GM21423 (cell line): ENCODE data around the gene ST6GALNAC5.

Experiments
- ATAC-seq: cut with Tn5 transposase; IDR thresholded peaks from one replicate; pipeline ENCODE4 v1.9.1; 2021; ENCODE audit warnings: mild to moderate bottlenecking, moderate library complexity; ENCODE audit not compliant: unreplicated experiment

ST6GALNAC5 gene

DNA sequence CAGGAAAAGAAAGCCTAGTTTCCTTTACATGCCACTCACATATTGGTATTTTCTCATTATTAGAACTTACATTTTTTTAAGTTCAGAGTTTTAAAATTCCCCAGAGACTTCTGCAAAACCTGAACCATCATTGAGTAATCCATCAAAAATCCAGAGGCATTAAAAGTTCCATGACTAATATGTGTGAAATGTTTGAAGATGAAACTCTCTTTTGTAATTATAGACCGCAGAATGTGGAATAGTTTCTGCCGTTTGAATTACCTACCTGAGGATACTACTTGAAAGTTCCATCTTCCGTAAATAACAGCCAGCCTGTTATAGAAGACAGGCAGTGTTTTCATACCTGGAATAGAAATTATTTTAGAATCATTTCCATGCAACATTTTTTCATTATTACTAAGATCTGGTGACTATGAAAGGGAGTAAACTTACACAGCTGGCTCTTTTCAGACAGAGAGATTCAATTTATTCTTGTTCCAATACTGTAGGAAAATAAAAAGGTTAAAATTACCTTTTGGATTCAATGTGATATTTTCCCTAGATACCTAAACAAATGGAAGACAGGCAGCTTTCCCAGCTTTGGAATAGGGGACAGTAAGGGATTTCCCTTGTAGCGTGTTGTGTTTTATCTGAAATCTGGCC lies 131.4 kb downstream of the ST6GALNAC5 start:
- ATAC-seq, result no peak

DNA sequence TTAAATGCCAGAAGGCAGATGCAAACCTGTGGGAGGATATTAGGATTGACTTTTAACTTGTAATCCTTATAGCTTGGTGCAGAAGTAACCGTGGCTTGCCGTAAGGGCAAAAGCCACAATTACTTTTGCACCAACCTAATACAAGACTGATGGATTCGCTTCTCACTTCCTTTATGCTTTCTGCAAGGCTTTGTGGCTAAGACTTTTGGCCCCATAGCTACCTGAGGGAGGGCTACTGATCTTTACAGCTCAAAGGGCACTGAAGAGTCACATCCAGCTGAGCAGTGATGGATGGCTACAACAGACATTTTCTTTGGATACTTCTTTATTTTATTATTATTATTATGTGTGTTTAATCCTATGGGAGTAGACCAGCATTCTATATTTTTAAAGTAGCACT lies 140.4 kb downstream of the ST6GALNAC5 start:
- no peak for ATAC-seq

DNA sequence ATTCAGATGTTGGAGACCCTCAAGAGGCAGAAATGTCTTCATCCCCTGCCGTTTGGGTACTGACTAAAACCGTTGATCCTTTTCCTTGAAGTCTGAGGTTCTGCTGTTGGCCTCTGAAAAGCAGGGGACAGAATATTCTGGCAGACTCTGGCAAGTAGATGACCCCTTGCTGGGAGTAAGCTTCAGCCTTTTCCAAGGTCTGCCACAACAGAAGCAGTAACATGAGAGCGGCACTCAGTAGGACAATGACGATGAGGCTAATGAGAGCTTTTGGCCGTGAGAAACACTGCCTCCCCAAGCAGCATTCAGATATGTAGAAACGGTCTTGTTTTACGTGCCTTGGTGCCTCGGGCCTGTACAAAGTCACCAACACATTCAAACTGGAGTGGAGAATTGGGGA lies 143.7 kb downstream of the ST6GALNAC5 start:
- no peak for ATAC-seq

DNA sequence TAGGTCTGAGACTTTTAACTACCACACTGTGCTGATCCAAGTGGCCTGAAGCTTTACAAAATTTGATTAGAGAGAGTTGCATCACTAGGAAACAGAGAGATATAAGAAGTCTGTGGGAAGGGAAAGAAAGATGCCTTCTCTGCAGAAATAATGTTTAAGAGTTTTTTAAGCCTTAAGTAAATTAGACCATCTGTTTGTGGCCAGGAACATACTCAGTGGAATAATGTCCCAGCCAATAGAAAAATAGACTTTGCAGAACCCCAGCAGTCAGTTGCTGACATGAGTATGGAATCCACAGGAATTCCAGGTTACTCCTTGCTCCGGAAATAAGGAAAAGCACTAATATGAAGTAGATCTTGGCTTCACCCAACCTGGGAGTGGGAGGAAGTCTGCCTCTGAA lies 144.8 kb downstream of the ST6GALNAC5 start:
- no peak for ATAC-seq

DNA sequence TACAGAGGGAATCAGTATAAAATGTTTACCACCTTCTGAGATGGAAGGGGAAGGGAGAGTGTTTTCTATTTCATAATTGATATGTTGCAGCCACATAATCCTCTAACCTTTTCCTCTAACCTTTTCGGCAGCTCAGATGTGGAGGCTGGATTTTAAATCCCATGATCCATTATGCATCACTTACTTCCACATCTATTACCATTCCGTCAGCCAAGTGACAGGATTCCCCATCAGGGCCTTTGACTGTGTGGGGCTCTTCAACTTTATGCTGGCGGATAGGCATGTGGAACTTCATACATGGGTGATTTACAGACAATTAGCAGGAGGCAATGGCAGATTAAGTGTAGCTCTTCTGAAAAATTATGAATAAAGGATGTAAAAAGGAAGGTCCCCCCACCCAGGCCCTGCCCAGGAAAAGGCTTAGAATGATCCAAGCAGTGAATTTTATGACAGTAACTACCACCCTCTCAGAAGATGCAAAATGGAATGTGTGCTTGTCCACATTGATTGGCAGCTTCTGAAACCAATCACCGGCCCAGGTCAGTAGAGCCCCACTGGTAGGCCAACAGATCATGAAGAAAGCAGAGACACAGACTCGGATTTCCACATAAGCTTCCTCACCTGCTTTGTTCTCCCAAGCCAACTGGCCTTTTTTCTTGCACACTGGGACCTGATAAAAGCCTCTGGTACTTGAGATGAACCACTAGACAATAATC lies 147.0 kb downstream of the ST6GALNAC5 start:
- ATAC-seq, result no peak

DNA sequence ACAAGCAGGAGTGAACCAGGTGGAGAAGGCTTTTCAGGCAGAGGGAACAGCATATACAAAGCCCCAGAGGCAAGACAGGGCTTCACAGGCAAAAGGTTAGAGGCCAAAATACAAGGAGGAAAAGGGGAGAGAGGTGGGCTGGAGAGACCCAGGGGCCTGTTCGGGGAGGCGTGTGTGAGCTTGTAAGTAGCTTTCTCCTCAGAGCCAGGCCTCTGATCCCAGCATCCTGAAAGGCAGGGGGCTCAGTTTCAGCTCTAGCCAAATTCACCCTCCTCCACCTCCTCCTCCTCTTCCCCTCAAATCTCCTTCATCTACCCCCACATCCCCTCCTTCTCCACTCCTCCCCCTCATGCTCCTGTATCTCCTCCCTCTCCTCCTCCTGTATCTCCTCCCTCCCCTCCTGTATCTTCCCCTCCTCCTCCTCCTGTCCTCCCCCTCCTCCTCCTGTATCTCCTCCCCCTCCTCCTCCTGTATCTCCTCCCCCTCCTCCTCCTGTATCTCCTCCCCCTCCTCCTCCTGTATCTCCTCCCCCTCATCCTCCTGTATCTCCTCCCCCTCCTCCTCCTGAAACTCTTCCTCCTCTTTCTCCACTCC lies 148.6 kb downstream of the ST6GALNAC5 start:
- ATAC-seq, result no peak

DNA sequence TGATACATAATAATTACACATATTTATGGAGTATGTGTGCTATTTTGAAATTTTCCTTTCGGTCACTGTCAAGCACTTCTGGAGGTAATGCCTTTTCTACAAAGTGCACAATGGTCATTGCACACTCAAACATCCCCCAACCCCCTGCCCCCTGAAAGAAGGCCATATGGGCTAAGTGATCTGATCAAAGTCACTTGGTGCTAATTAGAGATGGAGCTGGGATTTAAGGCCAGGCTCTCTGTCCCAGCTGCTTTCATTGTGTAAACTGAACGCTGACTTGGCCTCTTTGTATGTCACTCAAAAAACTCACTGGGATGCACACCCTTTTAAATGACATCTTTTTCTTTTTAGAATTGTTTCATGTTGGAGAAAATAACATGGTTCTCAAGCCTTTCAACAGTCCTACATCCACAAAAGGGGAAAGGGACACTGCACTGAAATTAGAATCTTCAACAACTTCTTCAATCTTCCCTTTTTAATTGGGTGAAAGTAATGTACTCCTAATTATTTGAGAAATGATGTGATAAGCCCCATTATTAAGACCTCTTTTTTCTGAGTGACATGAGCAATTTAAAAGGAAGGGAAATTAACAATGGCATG lies 149.2 kb downstream of the ST6GALNAC5 start:
- ATAC-seq, result no peak

DNA sequence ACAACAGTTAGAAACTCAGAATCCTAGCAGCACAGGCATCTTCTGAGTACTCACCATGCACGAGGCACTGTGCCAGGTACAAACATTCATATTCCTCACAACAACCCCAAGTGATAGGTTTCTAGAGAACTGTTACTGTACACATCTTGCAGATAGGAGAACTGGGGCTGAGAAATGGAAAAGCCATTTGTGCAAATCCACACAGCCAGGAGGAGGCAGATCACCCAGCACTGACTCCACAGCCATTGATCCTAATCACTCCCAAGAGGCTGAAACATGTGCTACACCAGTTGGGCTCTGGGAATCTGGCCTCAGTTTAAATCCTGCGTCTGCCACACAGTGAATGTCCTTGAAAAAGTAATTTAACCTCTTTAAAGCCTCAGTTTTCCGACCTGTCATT lies 151.0 kb downstream of the ST6GALNAC5 start:
- ATAC-seq, result no peak

DNA sequence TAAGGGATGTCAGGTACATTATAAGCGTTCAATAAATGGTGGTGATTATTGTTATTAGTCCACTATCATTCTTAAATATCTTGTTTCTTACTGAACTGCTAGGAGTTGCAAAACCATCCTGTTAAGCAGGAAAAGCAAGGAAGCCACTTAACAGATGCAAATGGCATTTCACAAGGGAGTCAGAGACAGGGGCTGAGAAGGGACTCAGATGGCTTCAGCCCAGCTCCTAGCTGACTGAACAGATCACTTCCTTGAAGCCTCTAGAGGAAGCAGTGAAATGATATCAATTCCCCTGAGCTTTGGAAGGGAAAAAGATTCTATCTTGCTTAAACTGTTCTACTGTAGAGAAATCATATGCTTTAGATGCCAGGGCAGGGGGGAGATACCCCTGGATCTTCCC lies 151.5 kb downstream of the ST6GALNAC5 start:
- ATAC-seq, result no peak

DNA sequence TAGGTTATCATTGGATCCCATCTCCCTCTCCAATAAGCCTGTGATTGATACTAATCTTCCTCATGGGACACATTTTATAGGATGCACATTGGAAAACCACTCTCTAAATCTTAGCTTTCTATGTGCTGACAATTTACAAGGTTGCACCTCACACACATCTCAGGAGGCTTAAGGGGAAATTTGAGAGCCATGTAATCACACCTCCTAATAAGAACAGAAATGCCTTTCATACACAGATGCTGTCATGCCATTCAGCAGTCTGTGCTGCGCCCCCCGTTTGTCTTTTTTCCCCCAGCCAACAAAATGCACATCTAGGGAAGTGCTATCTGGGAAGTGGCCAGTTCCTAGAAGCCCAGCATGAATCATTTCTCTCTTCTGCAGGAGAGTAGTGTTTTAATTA lies 154.5 kb downstream of the ST6GALNAC5 start:
- no peak for ATAC-seq

DNA sequence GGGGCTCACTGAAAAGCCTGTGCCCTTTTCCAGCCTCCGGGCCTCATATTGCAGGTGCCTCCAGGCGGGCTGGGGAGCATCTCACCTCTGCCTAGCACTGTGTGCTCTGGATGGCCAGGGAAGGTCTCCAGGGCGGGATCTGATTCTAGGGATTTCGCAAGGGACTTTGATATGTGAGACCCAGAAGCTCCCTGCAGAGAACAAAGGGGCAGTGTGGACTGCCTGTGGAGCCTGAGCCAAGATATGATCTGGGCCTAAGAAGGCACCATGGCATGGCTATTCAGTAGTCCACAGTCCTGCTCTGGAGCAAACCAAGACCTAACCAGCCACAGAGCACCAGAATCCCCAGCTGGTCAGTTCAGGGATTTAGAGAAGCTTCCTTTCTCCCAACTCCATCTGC lies 157.2 kb downstream of the ST6GALNAC5 start:
- no peak for ATAC-seq

DNA sequence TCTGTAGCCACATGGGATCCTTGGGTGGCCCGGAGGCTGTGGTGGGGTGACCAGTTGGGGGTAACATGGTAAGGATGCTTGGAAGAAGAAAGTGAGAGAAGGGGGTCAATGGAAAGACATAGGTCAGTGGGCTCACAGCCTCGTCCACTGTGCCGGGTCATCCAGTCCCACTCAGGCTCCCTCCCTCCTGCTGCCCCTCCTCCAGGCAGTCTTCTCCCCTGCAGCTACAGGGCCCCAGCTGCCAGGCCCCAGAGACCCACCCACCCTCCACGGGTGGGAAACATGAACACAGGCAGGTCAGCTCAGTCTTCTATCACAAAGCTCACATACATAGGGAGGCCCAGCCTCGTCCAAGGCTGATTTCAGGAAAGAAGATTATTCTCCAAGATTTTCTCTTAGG lies 158.3 kb downstream of the ST6GALNAC5 start:
- no peak for ATAC-seq

DNA sequence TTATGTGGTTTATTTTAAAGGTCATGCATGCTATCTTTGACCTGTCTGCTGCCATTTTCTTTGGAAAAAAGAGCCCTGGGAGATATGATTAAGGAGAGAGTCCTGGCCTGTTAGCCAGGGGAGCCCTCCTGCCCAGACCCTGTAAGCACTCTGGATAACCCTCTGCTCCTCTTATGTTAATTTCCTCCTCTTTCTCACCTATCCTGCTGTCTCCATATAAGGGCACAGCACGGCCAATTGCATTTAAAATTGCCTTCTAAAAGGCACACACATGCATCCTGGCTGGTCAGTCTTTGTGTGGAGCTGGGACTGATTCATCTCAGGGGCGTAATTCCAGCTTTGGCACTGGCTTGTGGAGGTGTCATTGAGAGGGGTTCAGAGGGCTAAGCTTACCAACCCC lies 158.9 kb downstream of the ST6GALNAC5 start:
- ATAC-seq, result no peak

DNA sequence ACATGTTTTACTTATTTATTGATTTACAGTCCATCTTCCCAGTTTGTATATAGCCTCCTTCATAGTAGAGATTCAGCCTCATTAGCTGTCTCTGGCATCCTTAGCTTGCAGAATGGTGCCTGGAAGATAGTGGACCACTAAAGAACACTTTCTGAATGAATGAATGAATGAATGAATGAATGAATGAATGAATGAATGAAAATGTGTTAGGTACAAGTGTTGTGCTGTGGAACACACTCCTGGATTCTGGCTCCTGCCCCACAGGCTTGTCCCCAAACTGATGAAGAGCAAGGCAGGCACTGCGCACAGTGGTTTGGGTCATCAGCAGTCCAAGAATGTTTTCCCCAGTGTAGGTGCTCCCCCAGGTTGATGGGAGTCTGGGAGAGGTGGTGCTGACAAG lies 159.4 kb downstream of the ST6GALNAC5 start:
- no peak for ATAC-seq

DNA sequence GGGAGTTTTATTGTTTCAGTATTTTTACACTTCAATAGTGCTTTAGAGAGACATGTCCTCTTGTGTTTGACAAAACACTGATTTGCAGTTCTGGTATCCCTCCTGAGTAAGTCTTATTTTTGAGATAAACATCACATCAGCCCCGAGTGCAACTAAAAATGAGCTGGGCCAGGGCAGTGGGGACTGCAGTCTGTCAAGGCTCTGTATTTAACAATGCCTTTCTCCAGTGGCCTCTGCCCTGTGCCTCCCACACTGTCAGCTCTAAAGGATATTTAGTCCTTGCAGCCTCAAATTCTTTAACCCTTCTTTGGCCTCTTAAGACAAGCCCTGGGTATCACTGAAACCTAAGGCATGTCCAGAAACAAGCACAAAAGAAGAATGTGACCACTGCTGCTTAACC lies 160.6 kb downstream of the ST6GALNAC5 start:
- no peak for ATAC-seq

DNA sequence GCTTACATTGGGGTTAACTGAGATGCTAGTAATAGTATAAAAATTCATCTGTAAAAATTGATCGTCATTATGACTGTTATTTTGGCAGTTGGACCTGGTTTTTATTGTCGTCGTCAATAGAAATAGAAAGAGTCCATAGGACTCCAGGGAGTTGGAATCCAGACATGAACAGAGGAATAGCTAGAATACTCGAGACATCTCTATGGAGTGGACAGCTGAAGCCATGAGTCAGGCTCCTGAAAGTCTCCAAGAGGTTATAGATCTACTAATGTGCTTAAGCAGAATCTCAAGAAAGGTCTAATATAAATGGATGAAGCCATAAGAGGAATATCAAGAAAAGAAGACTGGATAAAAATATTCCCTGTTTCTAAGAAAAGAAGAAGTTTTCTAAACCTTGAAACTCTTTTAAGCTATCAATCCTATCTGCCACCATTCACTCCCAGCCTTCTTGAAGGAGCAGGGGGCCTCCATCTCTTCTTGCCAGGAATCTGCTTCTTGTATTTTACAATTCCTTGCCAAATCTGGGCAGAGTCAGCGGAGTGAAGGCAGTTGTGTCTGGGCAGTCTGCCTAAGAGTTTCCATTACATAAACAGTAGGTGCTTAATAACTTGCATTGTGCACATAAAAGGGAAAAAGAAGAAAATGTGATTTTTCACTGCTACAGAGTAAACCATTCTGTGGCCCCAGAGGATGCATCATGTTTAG lies 163.3 kb downstream of the ST6GALNAC5 start:
- ATAC-seq, result no peak

DNA sequence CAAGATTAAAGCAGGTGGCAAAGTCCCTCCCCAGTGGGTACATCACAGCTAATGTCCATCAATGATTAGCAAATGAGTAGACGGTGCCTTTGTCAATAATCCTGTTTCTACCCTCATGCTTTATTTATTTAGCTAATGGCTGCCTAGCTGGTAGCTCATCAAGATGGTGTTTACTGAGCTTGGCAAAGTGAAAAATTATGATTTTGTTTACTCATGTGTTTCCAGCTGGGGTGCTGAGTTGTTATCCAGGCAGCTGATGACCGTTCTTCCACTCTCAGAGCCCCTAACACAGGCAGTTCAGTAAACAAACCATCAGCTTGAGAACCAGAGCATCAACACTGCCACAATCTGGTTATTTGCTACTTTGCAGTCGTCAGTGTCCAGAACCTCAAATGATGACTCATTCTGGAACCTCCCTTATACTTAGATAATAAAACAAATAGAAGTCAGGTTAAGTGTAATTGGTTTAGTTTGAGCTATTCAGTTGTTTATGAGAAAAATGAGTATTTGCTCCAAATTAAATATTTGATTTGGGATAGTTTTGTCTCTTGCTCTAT lies 163.9 kb downstream of the ST6GALNAC5 start:
- ATAC-seq, result no peak

DNA sequence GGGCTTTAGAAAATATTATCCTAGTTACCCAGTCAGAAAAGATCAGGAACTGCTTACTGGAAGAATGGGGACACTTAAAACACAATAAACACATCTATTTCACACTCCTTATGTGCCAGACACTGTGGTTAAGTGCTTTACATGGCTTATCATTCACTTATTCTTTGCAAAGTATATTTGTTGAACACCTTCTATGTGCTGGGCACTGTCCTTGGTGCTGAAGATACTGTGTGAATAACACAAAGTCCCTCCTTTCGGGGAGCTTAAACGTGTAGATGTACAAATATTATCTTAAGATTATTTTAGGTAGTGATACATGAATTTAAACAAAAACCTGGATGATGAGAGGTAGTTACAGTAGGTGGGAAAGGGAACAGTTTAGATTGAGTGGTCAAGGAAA lies 169.3 kb downstream of the ST6GALNAC5 start:
- no peak for ATAC-seq

DNA sequence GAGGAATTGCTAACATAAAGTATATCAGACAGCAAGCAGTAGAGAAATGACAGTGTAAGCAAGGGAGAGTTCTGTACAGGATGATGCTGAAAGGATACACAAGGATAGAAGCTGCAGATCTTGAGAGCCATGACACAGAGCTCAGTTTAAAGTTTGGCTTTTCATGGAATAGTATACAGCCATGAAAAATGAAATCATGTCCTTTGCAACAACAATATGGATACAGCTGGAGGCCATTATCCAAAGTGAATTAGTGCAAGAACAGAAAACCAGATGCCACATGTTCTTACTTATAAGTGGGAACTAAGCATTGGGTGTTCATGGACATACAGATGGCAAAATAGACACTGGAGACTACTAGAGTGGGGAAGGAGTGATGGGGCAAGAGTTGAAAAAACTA lies 169.8 kb downstream of the ST6GALNAC5 start:
- no peak for ATAC-seq

DNA sequence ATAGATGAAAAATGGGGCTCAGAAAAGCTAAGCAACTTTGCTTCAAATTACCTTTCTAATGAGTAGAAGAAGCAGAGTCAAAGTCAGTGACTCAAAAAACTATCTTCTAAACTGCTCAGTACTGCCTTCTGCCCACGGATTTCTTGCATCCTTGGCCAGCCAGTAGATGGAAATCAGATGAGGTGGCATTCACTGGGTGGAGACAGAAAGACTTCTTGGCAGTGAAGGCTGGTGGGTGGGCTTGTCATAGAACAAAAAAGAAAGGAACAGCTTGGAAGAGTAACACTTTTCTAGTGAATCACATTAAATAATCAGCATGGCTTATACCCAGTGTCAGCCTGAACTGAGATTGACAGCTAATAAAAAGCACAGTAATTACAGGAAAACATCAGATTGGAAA lies 170.7 kb downstream of the ST6GALNAC5 start:
- ATAC-seq, result no peak

DNA sequence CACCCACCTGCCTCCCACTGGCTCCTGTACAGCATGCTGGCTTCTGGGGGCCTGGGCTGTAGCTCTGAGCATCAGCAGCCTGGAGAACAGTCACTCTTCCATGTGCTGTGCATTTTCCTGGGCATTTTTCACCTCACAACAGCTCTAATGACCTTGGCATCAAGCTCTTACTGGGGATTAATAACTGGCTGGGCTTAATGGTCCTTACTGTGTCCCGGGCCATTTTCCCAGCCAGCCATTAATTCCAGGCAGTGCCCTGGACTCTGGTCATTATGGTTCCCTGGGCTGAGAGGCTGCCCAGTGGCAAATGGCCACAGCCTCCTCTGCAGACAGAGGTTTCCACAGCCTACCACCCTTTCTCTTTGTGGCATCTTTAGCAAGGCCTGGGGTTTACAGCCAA lies 171.8 kb downstream of the ST6GALNAC5 start:
- no peak for ATAC-seq
